ENCODE measurements around the gene PDE6D. TPM values are rescaled to one million over a fixed set of nuclear protein-coding genes. Genes with fewer than 3 reads are reported as not detected.

Gene PDE6D
- 34.6 and 34.8 TPM in 2 replicates for total RNA-seq

DNA sequence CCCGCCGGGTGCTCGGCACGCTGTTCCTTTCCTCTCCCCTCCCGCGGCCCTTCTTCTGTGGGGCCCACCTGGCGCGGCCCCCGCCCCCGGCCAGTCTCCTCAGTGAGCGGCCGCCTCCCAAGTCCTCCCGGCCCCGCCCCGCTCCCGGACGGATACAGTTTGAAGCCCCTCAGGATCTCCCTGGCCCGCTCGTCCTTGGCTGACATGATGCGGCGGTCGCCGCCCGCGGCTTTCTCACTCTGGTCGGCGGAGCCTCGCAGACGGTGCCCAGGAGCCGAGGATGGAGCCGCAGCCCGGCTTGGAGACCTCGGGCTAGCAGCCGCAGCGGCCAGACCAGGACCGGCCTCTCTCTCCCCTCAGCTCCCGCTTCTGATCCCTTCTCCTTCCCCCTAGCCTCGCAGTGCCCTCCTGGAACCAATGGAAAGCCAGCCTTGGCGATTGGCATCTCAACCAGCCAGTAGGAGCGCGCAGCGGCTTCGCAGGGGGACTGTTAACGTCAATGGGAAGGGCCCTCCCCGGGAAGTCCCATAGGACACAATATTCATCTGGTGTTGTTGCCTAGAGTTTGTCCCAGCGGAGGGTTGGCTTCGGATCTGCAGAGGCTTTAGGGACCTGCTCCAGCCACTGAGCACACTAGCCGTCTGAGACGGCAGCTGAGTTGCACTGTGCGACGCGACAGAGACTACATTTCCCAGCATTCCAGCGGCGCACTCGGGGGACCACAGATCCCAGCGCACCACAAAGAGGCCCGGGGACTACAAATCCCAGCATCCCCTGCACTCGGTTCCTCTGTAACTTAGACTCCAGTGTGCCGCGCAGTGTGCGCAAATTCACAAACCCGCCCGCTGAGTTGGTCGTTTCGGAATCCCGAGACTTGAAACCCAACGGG, at the start of gene PDE6D:
TSS of gene PDE6D (minus strand) at position 374 of the 889 bp plus-strand sequence. CDS start at position 206, 168 bp downstream.
- intact Hi-C loops (cut with micrococcal nuclease) = loop anchor here (1.0 to 5.0 kb wide), 8 partner anchors 75 to 725 kb away; partner anchors contain the start of genes DIS3L2, NCL and PSMD1

DNA sequence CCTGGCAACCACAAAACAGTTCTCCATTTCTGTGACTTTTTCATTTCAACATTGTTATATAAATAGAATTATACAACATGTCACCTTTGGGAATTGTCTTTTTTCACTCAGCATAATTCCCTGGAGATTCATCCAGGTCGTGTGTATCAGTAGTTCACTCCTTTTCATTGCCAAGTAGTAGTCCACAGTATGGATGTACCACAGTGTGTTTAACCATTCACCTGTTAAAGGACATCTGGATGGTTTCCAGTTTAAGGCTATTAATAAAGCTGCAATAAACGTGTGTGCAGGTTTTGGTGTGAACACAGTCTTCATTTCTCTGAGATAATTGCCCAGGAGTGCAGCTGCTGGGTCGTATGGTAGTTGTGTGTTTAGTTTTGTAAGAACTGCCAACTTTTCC, 40.8 kb upstream of the PDE6D start:
- intact Hi-C loops (cut with micrococcal nuclease) = no loop called here

DNA sequence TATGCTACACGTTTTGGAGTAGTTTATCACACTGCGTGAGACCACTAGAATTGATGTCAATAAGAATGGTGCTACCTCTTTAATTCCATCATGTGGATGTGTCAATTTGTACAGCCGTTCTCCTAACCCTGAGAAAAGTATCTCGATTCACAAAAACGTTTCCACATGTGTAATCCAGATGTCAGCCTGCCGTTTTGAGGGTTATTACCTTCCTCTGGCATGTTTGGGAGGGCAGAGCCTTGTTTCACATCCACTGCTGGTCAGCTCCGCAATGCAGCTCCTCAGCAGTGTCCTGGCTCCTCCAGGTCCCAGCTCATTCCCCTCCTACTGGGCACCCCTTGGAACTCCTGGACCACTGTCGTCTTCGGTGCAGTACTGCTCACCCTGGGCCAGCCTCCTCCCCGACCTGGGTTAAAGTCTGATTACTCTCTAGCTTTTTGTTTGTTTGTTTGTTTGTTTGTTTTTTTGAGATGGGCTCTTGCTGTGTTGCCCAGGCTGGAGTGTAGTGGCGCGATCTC, 39.8 kb upstream of the PDE6D start:
- intact Hi-C loops (cut with micrococcal nuclease) = no loop called here

DNA sequence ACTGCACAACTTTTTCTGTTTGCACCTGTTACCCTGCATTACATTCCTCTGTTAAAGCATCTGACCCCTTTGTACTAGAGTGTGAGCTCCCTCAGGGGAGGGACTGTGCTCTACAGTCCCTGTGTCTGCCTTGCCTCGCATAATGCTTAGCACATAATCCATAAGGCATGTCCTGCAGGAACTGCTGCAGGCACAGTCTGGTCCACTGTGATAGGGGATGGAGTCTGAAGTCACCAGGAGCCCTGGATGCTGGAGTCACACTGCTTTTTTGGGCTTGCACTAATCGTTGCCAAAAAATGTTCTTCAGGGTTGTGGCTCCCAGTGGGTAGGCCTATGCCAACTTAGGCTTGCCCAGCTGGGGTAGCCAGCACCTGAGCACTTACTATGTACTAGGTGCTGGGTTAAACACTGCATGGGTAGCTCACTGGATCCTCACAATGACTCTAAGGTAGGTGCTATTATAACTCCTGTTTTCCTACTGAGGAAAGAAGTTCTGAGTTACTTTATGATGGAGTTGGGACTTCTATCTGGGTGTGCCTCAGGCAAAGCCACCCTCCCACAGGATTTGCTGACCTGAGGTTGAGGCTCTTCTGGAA, 38.5 kb upstream of the PDE6D start:
- intact Hi-C loops (cut with micrococcal nuclease) = no loop called here

DNA sequence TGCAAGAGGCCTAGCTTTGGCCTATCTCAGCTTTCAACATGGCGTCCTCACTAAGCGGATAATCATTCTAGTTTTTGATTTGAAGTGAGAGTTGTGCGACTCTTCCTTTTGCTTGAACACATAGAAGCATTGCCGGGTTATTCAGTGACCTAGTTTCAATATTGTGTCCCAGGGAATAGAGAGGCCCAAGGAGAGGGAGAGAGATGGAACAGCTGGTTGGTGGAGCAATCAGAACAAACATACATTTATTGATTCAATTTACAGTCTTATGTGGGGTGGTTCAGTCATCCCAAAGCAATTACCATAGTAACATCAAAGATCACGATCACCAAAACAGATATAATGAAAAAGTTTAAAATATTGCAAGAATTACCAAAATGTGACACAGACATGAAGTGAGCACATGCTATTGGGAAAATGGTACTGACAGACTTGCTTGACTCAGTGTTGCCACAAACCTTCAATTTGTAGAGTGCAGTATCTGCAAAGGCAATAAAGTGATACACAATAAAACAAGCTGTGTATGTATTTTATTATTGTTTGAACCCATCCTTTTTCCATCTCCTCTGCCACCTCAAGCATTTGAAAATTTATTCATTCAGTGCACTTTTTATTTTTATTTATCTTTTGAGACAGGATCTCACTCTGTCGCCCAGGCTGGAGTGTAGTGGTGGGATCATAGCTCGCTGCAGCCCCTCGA, 35.4 kb upstream of the PDE6D start:
- intact Hi-C loops (cut with micrococcal nuclease) = no loop called here

DNA sequence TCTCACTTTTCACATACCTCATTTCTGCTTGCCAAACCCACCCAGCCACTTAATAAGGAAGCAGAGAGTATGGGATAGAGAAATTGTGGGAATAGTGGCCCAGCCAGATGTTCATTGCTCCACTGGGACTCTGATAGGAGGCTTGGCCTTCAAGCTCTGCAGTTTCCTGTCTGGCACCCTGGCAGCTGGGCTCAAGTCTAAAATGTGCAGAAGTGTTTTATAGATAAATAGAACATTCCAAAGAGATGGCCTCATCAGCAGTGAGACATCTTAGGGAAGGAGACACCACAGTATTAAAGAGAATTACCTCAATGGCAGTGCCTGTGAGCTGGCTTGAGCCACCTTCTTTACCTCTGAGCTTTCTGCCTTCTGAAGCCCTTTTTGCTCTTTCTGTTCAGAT, 29.8 kb upstream of the PDE6D start:
- intact Hi-C loops (cut with micrococcal nuclease) = no loop called here

DNA sequence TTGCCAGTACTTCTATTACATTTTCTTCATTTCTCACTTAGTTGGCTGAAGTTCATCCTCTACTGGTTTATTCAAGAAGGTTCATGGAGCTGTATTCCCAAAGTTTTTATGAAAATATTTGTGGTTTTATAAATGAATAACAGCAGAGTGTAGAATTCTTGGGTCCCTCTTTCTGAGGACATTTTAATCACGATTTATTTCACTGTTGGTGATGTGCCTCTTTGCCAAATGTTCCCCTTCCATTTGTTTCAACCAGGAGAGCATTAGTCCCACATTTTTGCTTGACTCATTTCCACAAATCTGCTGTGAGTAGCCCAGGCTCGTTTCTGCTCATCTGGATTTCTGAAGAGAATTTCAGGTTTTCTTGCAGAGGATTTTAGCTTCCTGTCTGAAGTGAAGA, 25.9 kb upstream of the PDE6D start:
- intact Hi-C loops (cut with micrococcal nuclease) = no loop called here

DNA sequence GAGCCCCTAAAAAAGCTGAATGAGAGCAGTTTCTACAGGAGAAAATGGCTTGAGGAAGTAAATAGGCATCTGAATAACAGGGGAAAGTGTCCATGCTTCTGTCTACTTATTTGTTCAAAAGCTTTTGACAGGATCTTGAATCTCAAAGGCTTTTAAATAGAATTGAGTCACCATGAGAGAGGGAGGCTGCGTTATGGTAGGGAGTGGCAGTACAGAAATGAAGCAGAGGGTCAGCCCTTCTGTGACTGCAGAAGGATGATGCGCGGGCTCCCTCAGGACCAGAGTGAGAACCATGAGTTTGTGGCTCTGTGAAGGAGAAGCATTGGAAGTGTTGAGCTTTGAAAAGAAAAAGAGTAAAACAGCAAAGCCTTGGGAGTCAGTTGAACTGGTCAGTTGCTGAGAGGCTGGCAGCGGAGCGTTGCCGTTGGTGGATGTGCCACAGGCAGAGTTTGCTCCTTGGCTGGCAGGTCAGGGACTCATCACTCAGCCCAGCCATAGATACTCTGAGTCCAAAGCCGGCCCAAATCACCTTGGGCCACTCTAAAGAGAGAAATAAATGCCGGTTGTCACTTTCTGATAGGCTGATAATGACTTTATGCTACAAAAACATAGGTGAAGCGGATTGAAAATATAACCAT, 22.5 kb upstream of the PDE6D start:
- intact Hi-C loops (cut with micrococcal nuclease) = no loop called here

DNA sequence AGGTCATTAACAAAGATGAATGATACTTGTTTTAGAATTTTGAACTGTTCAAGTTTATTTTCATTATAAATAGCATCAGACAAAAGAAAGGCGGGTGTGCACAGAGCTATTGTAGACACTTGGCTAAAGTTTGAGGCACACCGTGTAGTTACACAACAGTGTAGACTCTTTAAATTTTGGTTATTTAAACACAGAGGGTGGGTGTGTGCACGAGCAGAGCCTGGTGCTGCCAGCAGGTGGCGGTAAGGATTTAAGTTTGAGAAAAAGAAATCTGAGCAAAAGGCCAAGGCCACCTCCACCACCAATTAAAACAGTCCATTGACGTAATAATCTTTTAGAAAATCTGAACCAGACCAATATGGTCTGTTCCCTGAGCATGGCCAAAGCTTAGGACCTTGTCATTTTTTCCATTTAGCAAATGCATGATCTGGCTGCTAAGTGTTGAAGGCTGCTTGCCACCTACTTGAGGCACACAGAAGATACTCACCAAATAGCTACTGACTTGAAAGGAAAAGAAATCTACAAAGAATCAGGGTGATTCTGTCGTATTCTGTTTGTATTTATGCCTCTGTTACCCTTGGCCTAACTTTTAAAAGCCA, 19.5 kb upstream of the PDE6D start:
- intact Hi-C loops (cut with micrococcal nuclease) = no loop called here

DNA sequence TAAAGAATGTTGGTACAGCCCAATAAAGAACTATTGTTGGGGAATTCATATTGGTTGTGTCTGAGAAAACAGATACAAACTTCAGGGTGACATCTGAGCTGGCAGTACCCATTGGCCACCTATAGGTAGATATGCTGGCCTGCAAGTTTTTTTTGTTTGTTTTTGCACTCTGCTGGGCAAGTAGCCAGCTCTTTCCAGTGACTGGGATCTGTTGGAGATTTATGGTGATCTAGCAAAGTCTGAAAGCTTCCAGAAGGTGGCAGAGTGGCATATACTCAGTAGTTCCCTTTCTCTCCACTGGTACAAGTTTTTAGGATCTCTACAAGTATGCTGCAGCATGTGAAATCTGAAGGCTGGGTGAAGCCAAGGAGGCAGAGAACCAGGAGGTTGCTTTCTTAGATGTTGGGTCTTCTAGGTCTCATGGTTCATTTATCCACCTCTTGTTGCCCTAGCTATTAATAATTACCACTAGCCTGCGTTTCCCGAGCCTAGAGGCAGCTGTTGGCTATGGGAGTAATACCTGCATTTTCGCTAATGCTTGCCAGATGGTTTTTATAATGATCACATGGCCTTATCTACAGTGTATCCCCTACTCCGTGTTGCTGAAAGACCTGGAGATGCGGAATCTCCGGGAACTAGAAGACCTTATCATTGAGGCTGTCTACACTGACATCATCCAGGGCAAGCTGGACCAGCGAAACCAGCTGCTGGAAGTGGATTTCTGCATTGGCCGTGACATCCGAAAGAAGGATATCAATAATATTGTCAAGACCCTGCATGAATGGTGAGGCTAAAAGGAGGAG, 14.6 kb upstream of the PDE6D start:
- intact Hi-C loops (cut with micrococcal nuclease) = no loop called here

DNA sequence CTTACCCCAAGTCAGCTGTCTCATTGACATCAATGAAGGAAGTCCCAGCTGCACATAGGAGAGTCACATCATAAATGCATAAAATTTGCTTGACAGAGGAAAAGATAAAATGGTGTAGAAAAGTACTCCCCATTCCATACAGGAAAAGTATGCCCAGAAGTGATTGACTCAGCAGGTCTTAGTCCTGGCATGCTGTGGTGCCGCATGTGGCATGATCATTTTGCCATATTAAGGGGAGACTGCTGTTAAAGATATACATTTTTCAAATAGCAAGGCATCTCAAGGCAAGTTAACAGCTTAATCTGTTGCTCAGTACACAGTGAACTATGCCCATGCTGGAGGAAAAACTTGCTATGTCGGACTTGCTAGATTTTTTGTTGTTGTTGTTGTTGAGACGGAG, 13.3 kb upstream of the PDE6D start:
- intact Hi-C loops (cut with micrococcal nuclease) = no loop called here

DNA sequence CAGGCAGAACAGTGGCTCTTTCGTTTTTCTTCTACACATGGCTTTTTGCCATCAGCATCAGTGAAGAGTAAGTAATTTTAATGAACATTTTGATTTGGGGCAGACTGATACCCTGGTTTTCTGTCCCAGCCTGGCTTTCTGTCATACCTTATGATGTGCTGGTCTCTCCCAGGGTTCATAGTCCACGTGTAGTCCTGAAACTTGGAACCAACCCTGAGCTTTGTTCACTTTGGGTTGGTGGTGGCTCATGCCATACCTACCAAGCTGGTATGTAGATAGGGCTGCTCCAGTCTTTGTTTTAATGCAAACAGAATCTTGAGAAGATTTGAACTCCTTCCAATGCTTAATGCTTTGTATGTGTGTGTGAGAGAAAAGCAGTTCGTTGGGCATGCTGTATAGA, 10.0 kb upstream of the PDE6D start:
- intact Hi-C loops (cut with micrococcal nuclease) = no loop called here

DNA sequence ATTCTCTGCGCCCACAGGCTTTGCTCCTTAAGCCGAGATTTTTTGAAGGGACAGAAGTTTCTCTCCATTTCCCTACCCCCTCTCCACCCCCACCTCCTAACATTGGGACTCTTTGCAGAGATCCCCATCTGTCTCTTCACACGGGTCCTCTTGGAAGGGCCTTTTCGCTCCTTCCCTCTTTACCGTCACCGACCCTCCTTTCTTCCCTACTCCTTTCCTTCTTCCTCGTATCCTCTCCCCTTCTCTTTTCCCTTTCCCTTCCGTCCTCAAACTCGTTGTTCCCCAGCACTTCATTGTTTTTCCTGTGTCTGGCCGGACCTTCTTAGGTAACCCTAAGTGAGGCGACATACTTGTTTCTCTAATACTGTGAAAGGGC, 5.8 kb upstream of the PDE6D start:
- intact Hi-C loops (cut with micrococcal nuclease) = loop anchor here (1.0 to 2.0 kb wide), 2 partner anchors 174 to 764 kb away; partner anchors contain the start of genes EIF4E2 and TIGD1

DNA sequence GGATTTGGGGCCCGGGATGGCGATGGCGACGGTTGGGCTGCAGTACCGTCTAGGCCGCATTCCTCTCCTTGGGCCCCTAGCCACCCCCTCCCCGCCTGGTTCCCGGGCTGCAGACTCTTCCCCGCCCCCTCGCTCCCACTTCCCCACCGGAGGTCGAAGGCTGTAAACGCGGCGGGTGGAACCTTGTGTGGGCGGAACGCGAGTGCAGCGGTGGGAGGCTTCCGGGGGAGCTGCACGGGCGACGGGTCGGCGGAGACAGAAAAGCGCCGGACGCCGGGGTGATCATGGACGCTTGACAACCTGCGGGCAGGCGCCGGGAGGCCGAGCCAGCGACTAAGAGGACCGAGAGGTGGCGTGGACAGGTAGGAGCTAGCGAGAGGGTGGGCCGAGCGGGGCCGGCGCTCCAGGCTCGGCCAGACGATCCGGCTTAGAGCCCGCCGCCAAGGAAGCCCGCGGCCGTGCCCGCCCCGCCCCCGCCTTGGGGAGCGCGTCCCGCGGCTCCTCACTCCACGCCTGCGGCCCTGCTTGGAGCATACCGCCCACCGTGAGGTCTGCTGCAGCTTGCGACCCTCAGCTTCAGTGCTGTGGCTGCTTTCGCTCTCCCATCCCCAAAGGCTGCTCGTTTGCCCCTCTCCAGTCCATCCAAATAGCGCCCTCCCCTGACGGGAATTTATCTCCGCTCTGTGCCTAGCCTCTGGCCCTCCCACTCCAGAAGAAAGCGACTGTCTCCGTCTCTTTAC, 5.3 kb upstream of the PDE6D start, which contains the start of gene COPS7B:
TSS of gene COPS7B (plus strand) at position 269 of the 740 bp plus-strand sequence. CDS start 2,126 bp downstream, outside the sequence.
- intact Hi-C loops (cut with micrococcal nuclease) = loop anchor here (1.0 to 2.0 kb wide), 2 partner anchors 173 to 764 kb away; partner anchors contain the start of genes EIF4E2 and TIGD1

DNA sequence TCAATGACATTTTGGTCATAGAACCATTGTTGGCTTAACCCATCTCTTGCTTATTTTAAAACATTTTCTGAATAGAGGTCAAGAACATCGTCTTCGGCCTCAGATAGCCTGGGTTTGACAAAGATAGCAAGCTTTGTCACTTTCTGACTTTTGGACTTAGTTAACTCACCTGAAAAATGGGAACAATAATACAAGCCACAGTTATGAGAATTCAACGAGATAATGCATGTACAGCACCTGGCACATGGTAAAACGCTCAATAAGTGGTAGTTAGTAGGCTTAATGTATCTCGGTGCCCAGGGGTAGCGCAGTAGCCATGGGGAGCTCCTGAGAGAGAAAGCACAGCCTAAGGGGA, 4.7 kb upstream of the PDE6D start:
- intact Hi-C loops (cut with micrococcal nuclease) = loop anchor here (1.0 to 2.0 kb wide), 2 partner anchors 172 to 765 kb away; partner anchors contain the start of genes EIF4E2 and TIGD1

DNA sequence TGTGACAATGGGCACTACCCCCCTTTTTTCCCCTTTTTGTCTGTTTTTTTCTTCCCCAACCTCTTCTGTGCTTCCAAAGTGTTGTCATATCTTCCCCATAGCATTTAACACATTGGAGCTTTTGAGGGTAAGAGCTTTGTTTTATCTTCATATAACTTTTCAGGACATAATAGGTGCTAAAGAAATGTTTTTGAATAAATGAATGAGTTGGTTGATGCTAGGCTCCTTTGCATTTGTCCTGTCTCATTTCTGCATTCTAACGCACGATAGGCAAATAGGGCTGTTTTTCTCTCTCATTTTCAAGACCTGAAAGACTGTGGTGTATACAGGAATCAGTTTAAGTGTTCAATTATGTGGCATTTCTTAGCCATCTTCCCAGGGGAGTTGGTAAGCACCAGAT, 4.3 kb upstream of the PDE6D start:
- intact Hi-C loops (cut with micrococcal nuclease) = no loop called here

DNA sequence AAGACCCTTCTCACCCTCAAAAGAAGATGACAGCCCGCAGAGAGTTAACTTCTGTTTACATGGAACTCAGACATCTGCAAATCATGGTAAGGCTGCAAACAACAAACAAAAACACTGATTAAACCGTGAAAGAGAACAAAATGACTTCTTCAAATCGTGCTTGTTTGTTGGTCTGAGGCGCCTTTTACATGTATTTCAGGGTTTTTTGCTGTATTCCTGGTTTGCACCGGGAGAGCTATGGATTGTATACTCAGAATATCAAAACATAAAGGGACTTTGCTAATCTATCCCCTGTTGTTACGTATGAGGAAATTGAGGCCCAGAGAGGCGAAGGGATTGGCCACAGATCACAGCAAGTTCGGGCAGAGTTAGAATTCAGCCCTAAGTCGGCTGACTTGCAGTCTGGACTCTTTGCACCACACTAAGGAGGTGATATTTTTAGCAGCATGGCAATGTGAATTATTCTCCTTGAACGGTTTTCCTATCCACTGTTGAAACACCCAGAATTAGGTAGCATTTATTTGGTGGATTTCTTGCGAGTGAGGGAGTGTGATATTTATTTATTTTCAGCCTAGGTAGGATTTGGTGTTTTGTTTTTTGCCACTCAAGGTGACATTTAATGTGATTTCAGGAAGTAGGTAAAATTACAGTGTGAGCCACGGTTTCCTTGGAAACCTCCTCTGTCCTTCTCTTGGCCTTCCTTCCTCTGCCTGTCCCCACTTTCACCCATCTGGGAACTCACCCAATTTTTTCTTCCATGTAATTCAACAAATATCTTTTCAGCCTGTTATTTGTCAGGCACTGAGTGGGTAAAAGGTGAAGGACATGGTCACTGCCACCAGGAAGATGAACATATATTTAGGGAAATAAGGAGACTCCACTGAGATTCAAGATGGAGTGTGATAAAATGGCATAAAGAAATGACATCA, 980 bp upstream of the PDE6D start:
- intact Hi-C loops (cut with micrococcal nuclease) = loop anchor here (1.0 to 5.0 kb wide), 8 partner anchors 76 to 726 kb away; partner anchors contain the start of genes DIS3L2, NCL and PSMD1

All from T-helper 2 cell treated with Interferon-gamma antibody and Interleukin-4, amounts not matched to agents 100 ng/mL and 5 ng/mL, for 36 hours (primary cell).